K562 (cell line): ENCODE results near the gene TNFSF4. TPM values are rescaled to one million over a fixed set of nuclear protein-coding genes. Genes with fewer than 3 reads are reported as not detected.

Experiments used
- ATAC-seq: fragments of 200-7000 bp; cut with Tn5 transposase; 3 replicates; pipeline ENCODE4 v1.9.1; 2020; ENCODE audit warnings: moderate library complexity
- BruUV-seq: library from RNA; stranded (reverse); fragments of 400-500 nt; replicated peaks from 2 replicates; lab custom pipeline; 2021; lab: Mats Ljungman, UMichigan
- CTCF ChIA-PET: fragments of 300-600 bp; formaldehyde crosslinking; extraction: SDS; loops from one replicate; lab custom pipeline; 2021; ENCODE audit warnings: low intra/inter-chr PET ratio; lab: Yijun Ruan, JAX
- POLR2A ChIA-PET: fragments of 300-600, 350-650 bp; sonication (Branson Sonifier 250); formaldehyde crosslinking; extraction: SDS; loops from one replicate; lab custom pipeline; 2021; ENCODE audit warnings: antibody characterized with exemption, inconsistent platforms; lab: Yijun Ruan, JAX
- DNase-seq, 4 experiments: peaks; one replicate each; pipeline versions ENCODE4 v3.0.0 to v3.0.0-alpha.2; 2011 to 2018; ENCODE audit warnings: low spot score in 3 of 4, mixed read lengths in 3 of 4; ENCODE audit errors: extremely low read depth in 1 of 4
- FAIRE-seq: peaks from 2 replicates; lab custom pipeline; 2011; peaks lifted over from hg19 to GRCh38; lab: Jason Lieb, UNC
- H2AFZ ChIP-seq: 2 replicates; pipeline ENCODE4 v1.6.0; 2011; ENCODE audit warnings: low read depth, low read length, control low read depth, inconsistent platforms
- H3K27ac ChIP-seq: fragments of 200-600 bp; 3 replicates; pipeline ENCODE4 v1.8.0; 2011; ENCODE audit warnings: low read depth, mild to moderate bottlenecking, control low read depth, inconsistent platforms, low read length, moderate library complexity, mixed read lengths; ENCODE audit errors: extremely low read depth
- H3K27me3 ChIP-seq, 2 experiments: fragments of 300-600 bp in 1 of 2; 2 replicates in 1 of 2; 3 replicates in 1 of 2; pipeline versions ENCODE4 v1.6.0 to v1.8.0; 2011; ENCODE audit warnings: inconsistent platforms in 2 of 2, low read length in 2 of 2, mild to moderate bottlenecking in 1 of 2, mixed read lengths in 1 of 2, moderate library complexity in 1 of 2; ENCODE audit not compliant: control insufficient read depth in 2 of 2, insufficient read depth in 2 of 2
- H3K36me3 ChIP-seq: fragments of 300-600 bp; 3 replicates; pipeline ENCODE4 v1.8.0; 2011; ENCODE audit warnings: mild to moderate bottlenecking, low read length, inconsistent platforms; ENCODE audit not compliant: control insufficient read depth, insufficient read depth
- H3K4me1 ChIP-seq, 2 experiments: fragments of 200-600 bp in 1 of 2; replicated peaks in 1 of 2; 2 replicates in 1 of 2; 3 replicates in 1 of 2; pipeline versions ENCODE4 v1.5.1 to v1.8.0; 2011; ENCODE audit warnings: inconsistent platforms in 2 of 2, low read length in 2 of 2, mild to moderate bottlenecking in 1 of 2, mixed read lengths in 1 of 2, moderate library complexity in 1 of 2; ENCODE audit not compliant: control insufficient read depth in 2 of 2, insufficient read depth in 2 of 2
- H3K4me2 ChIP-seq: 2 replicates; pipeline ENCODE4 v1.6.1; 2011; ENCODE audit warnings: low read length, control low read depth, inconsistent platforms, mixed read lengths; ENCODE audit not compliant: insufficient read depth
- H3K4me3 ChIP-seq: fragments of 200-600 bp; sonication (generic), shearing (Covaris generic); 2 replicates; pipeline ENCODE4 v1.5.1; 2016; ENCODE audit warnings: control low read depth, inconsistent platforms
- H3K79me2 ChIP-seq: fragments of 200-600 bp; 3 replicates; pipeline ENCODE4 v1.8.0; 2011; ENCODE audit warnings: low read length, inconsistent platforms; ENCODE audit not compliant: control insufficient read depth, insufficient read depth
- H3K9ac ChIP-seq, 2 experiments: 2 replicates each; pipeline versions ENCODE4 v1.6.0 to v1.6.1; 2011; ENCODE audit warnings: low read depth in 2 of 2, low read length in 2 of 2, control low read depth in 1 of 2, inconsistent platforms in 1 of 2, mild to moderate bottlenecking in 1 of 2, mixed read lengths in 1 of 2; ENCODE audit not compliant: insufficient read depth in 1 of 2
- H3K9me1 ChIP-seq: one replicate; pipeline ENCODE4 v1.6.0; 2011; ENCODE audit warnings: inconsistent platforms, mild to moderate bottlenecking, low read length, moderate library complexity; ENCODE audit not compliant: control insufficient read depth, insufficient read depth
- H3K9me3 ChIP-seq: replicated peaks from 2 replicates; pipeline ENCODE4 v1.5.1; 2011; ENCODE audit warnings: low read depth, low read length, inconsistent platforms; ENCODE audit not compliant: control insufficient read depth, insufficient read depth
- H4K20me1 ChIP-seq: replicated peaks from 2 replicates; pipeline ENCODE4 v1.6.1; 2011; ENCODE audit warnings: low read length, inconsistent platforms, mixed read lengths; ENCODE audit not compliant: control insufficient read depth, insufficient read depth
- CEBPB ChIP-seq: fragments of 450-650 bp; IDR thresholded peaks from 2 replicates; pipeline ENCODE4 v1.6.1; 2016; ENCODE audit warnings: missing genetic modification characterization, missing compliant biosample characterization
- CEBPG ChIP-seq, 3 experiments: fragments of 200-800 bp in 1 of 3; sonication (Bioruptor generic) in 1 of 3; sonication (generic) in 1 of 3; formaldehyde crosslinking in 1 of 3; IDR thresholded peaks in 2 of 3; conservative IDR thresholded peaks in 1 of 3; 2 replicates each; pipeline versions ENCODE4 v1.6.1 to v1.8.0; 2016 to 2022; ENCODE audit warnings: missing compliant biosample characterization in 2 of 3, missing genetic modification characterization in 2 of 3, mild to moderate bottlenecking in 1 of 3, missing genetic modification reagents in 1 of 3
- KDM4B ChIP-seq, 2 experiments: fragments of 450-650 bp in 1 of 2; sonication (generic) in 1 of 2; IDR thresholded peaks; 2 replicates each; pipeline ENCODE4 v1.6.1; 2016 to 2017; ENCODE audit warnings: borderline replicate concordance in 2 of 2, antibody characterized with exemption in 1 of 2, low read depth in 1 of 2, mild to moderate bottlenecking in 1 of 2
- MAFG ChIP-seq: fragments of 450-650 bp; conservative IDR thresholded peaks from 2 replicates; pipeline ENCODE4 v1.6.1; 2016; ENCODE audit warnings: missing genetic modification characterization, missing compliant biosample characterization
- PCBP1 ChIP-seq: fragments of 200-400 bp; formaldehyde crosslinking; IDR thresholded peaks from 2 replicates; pipeline ENCODE4 v1.6.1; 2018; ENCODE audit warnings: mild to moderate bottlenecking, low read depth, low read length; ENCODE audit not compliant: poor library complexity, severe bottlenecking
- ZNF146 ChIP-seq: IDR thresholded peaks from one replicate; pipeline ENCODE4 v1.6.1; 2018; ENCODE audit warnings: missing compliant biosample characterization; ENCODE audit not compliant: unreplicated experiment
- WGBS: fragments of 100-300 bp; shearing (Covaris generic); methylation state at CpG from one replicate; pipeline ENCODE4 v1.1.6; 2016; ENCODE audit warnings: low coverage, mixed read lengths; ENCODE audit not compliant: insufficient coverage; ENCODE audit errors: missing lambda C conversion rate; 5-methylcytosine and 5-hydroxymethylcytosine counted together
- in situ Hi-C: fragments of 300-500 bp; cut with MboI; formaldehyde crosslinking; loops from 4 replicates; pipeline ENCODE4 v1.15.0; 2018; ENCODE audit warnings: inconsistent platforms, mixed read lengths
- intact Hi-C: fragments of 100-400 bp; cut with micrococcal nuclease; formaldehyde crosslinking; loops from 2 replicates; pipeline ENCODE4 v1.14.2; 2022
- polyA plus RNA-seq, 8 experiments: library from polyadenylated mRNA; depleted of rRNA in 4 of 8; stranded (reverse) in 5 of 8; unstranded in 3 of 8; fragments of >200 nt; fragmentation: Nextera tagmentation in 2 of 8; fragmentation: Illumina TruSeq in 1 of 8; extraction: Ambion mirVana in 2 of 8; extraction: Trizol in 1 of 8; gene quantifications; 2 replicates each; pipeline versions ENCODE4 v1.2.1 to v1.2.3, GENCODE V29; 2011 to 2014; ENCODE audit warnings: inconsistent platforms in 1 of 8, missing spikeins in 1 of 8
- total RNA-seq, 7 experiments: library from RNA; depleted of rRNA in 6 of 7; stranded (reverse); fragments of >200 nt in 6 of 7; fragmentation: Illumina TruSeq in 2 of 7; extraction: Trizol in 2 of 7; gene quantifications; 2 replicates each; pipeline versions ENCODE4 v1.2.1 to v1.2.3, GENCODE V29; 2011 to 2021; ENCODE audit warnings: low replicate concordance in 1 of 7

Gene TNFSF4
- total and polyA plus RNA-seq, 9 of the 15 experiments (the other 6 are each of a cell fraction or from before 2014, with no cell fraction given): 0.08 to 0.23 (median 0.15) TPM; not detected in 1

GRCh38 chr1:173205146-173206051 is 1.7 kb downstream of the TNFSF4 start:
- ATAC-seq (no peak), DNase-seq (no peak), FAIRE-seq (no peak)
- WGBS: 2% methylated on average over 7 of the region's 7 CpGs
- H3K27ac ChIP-seq: no peak overlapping the region
- intact Hi-C loops: loop anchor here (10.0 kb wide), 2 partner anchors 241 to 781 kb away; partner anchors contain the start of gene C1orf105
- H3K4me2 ChIP-seq: no peak overlapping the region
- peaks cover 0 to 13% of the 10 kb centered on the region in 2 experiments; a peak in 2 of 5 replicates for H3K27me3 ChIP-seq
- ChIA-PET POLR2A (interaction anchor here (0.7 to 0.8 kb wide), 2 partner anchors 191 to 460 kb away, joined by 3 read pairs; no protein-coding TSS in a partner anchor), CTCF (interaction anchor here (1.0 kb wide), 1 partner anchor 460 kb away, joined by 3 read pairs; no protein-coding TSS in a partner anchor)
- no peak overlapping the region for H3K4me3 ChIP-seq
- H4K20me1 ChIP-seq: no peaks in the 10 kb centered on the region
- H2AFZ ChIP-seq: no peak overlapping the region
- H3K36me3 ChIP-seq: no peaks in the 10 kb centered on the region
- TF ChIP-seq KDM4B (IDR thresholded peaks at IDR 0.05; ENCODE audit: borderline replicate concordance in 2 of 2, low read depth in 1 of 2): no peak
- no peak for TF ChIP-seq PCBP1
- TF ChIP-seq MAFG: no peak
- TF ChIP-seq CEBPG (CRISPR knock-in tag; IDR thresholded peaks at IDR 0.05): no peak
- peak; percentile 65 to 81 for TF ChIP-seq CEBPG (tag; conservative IDR thresholded peaks at IDR 0.05 in 1 of 2, IDR thresholded peaks at IDR 0.05 in 1 of 2)
- TF ChIP-seq CEBPB (tag): peak; percentile 74
- TF ChIP-seq ZNF146: no peak
- no peaks in the 10 kb centered on the region for H3K9me3 ChIP-seq
- no peaks in the 10 kb centered on the region for H3K9me1 ChIP-seq
- in situ Hi-C loops: no loop called here
- no TSS peak for BruUV-seq
- H3K9ac ChIP-seq: no peak overlapping the region
- no peaks in the 10 kb centered on the region for H3K4me1 ChIP-seq
- no peaks in the 10 kb centered on the region for H3K79me2 ChIP-seq
